ENCODE results near the gene PLOD3. TPM values are rescaled to one million over a fixed set of nuclear protein-coding genes. Genes with fewer than 3 reads are reported as not detected.
A peak's percentile ranks its signal among the peaks of the same experiment; 100 is the strongest.

Gene PLOD3
- total RNA-seq, 1 donor, result 8.7 TPM

DNA sequence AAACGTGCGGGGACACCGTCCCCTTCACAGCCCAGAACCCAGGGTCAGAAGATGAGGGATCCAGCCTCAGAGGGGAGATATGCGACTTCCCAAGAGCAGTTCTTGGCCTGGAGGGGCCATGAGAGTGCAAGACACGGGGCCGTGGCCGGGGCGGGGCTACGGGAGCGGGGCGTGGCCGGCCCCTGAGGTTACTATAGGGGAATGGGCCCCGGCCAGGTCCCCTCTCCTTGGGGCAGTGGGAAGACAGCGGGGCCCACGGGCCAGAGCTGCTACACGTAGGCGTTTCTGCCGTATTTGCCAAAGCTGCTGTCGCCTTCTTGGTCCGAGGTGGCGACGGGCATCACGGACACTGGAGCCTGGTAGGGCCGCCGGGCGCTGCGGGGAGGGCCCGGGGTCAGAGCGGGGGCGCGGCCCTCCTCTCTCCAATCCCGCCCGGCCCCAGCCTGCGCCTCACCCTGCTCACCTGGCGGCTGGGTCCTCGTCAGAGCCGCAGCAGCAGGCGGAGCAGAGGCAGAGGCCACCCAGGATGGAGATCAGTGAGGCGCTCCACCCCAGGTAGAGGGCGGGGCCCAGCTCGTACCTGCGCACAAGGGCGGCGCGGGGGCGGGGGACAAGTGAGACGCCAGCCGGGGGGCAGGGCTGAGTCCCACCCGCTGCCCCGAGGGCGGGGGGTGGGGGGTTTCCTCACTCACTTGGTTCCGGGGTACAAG is 14.9 kb upstream of the PLOD3 start:
- Histone ChIP-seq H3K4me1 (ENCODE audit: insufficient read depth, low read length) (no peaks in the 10 kb centered on the region), H3K4me3 (ENCODE audit: low read length) (no peak overlapping the region), H3K9me3 (ENCODE audit: low read depth, low read length) (no peaks in the 10 kb centered on the region), H3K27me3 (ENCODE audit: insufficient read depth, low read length) (no peaks in the 10 kb centered on the region)

DNA sequence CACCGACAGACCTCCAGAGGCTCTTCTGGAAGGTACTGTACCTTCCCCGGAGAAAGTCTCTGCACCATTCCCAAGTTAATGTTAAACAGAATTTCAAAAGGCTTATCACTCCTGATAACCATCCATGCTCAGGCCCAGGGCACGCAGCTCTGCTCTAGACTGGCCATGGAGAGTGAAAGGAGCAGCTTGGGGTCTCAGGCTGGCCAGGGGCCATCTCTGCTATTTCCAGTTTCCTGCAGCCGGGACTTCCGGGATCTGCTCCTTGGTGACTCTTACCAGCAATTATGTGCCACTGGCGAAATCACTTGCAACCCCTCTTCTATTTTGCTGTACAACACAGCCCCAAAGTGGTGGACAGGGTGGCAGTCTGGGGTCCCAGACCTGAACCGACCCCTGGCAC is 14.3 kb upstream of the PLOD3 start:
- Histone ChIP-seq H3K9me3 (ENCODE audit: low read depth, low read length) (no peaks in the 10 kb centered on the region), H3K4me1 (ENCODE audit: insufficient read depth, low read length) (no peaks in the 10 kb centered on the region), H3K27me3 (ENCODE audit: insufficient read depth, low read length) (no peaks in the 10 kb centered on the region), H3K4me3 (ENCODE audit: low read length) (no peak overlapping the region)

GRCh38 chr7:101226721-101227120 is 9.3 kb upstream of the PLOD3 start:
- no peak overlapping the region for H3K4me3 ChIP-seq (ENCODE audit: low read length)
- no peaks in the 10 kb centered on the region for H3K27me3 ChIP-seq (ENCODE audit: insufficient read depth, low read length)
- H3K9me3 ChIP-seq (ENCODE audit: low read depth, low read length), result no peaks in the 10 kb centered on the region
- no peaks in the 10 kb centered on the region for H3K4me1 ChIP-seq (ENCODE audit: insufficient read depth, low read length)

DNA sequence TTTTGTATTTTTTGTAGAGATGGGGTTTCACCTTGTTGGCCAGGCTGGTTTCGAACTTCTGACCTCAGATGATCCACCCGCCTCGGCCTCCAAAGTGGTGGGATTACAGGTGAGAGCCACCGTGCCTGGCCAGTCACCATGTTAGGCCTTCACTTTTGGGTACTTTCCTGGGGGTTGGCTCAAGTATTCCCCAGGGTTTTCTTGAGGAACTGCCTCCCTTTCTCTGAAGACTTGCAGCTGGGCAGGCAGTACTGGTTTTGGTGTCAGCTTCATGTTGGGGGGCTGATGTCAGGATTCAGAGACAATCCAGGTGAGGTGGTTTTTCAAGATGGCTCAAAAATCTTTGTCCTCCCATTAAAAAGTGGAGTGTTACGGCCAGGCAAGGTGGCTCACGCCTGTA is 8.3 kb upstream of the PLOD3 start:
- H3K27me3 ChIP-seq (ENCODE audit: insufficient read depth, low read length), result no peaks in the 10 kb centered on the region
- H3K4me3 ChIP-seq (ENCODE audit: low read length), result no peak overlapping the region
- H3K4me1 ChIP-seq (ENCODE audit: insufficient read depth, low read length), result no peaks in the 10 kb centered on the region
- no peaks in the 10 kb centered on the region for H3K9me3 ChIP-seq (ENCODE audit: low read depth, low read length)

- H3K27me3 ChIP-seq (ENCODE audit: insufficient read depth, low read length), result no peaks in the 10 kb centered on the region
- no peaks in the 10 kb centered on the region for H3K9me3 ChIP-seq (ENCODE audit: low read depth, low read length)
- no peak overlapping the region for H3K4me3 ChIP-seq (ENCODE audit: low read length)
- H3K4me1 ChIP-seq (ENCODE audit: insufficient read depth, low read length), result peaks cover 18% of the 10 kb centered on the region
Observed at GRCh38 chr7:101223528-101223927, 6.1 kb upstream of the PLOD3 start.

DNA sequence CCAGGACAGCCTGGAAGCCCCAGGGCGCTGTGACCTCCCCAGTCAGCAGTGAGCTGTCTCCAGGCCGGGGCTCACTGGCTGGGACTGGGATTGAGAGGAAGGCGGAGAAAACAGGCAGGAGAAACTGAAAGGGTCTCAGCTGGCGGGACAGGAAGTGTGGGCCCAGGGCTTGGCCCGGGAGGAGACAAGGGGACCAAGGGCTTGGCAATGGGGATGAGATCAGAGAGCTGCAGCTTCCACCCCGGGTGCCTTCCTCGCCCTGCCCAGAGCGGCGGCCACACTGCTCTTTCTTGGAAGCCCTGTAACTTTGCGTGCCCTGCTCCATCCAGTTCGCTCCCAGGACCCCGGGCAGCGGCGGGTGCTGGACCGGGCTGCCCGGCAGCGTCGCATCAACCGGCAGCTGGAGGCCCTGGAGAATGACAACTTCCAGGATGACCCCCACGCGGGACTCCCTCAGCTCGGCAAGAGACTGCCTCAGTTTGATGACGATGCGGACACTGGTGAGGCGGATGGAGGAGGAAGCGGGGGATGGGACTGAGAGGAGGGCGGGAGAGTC is 5.0 kb upstream of the PLOD3 start:
- H3K27me3 ChIP-seq (ENCODE audit: insufficient read depth, low read length), result no peaks in the 10 kb centered on the region
- no peak overlapping the region for H3K4me3 ChIP-seq (ENCODE audit: low read length)
- peaks cover 22% of the 10 kb centered on the region for H3K4me1 ChIP-seq (ENCODE audit: insufficient read depth, low read length)
- no peaks in the 10 kb centered on the region for H3K9me3 ChIP-seq (ENCODE audit: low read depth, low read length)

DNA sequence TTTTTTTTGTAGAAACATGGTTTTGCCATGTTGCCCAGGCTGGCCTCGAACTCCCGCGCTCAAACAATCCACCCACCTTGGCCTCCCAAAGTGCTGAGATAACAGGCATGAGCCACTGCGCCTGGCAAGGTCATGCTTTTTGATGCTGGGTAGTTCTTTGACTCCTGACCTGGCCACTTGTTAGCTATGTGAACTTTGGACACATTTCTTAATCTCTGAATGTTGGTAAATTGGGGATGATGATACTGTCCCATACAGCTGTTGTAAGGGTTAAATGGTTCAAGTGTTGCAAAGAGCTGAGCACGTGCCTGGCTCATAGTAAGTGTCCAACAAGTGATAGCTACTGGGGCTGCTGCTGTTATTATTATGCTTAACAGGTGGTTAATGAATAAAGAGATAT is 2.9 kb upstream of the PLOD3 start:
- Histone ChIP-seq H3K4me3 (ENCODE audit: low read length) (no peak overlapping the region), H3K4me1 (ENCODE audit: insufficient read depth, low read length) (peaks cover 36% of the 10 kb centered on the region), H3K9me3 (ENCODE audit: low read depth, low read length) (no peaks in the 10 kb centered on the region), H3K27me3 (ENCODE audit: insufficient read depth, low read length) (no peaks in the 10 kb centered on the region)

GRCh38 chr7:101218236-101219125 is 1.1 kb upstream of the PLOD3 start:
- H3K27me3 ChIP-seq (ENCODE audit: insufficient read depth, low read length), result no peaks in the 10 kb centered on the region
- no peaks in the 10 kb centered on the region for H3K9me3 ChIP-seq (ENCODE audit: low read depth, low read length)
- peak overlapping the region; percentile 63 for H3K4me3 ChIP-seq (ENCODE audit: low read length)
- peaks cover 36% of the 10 kb centered on the region for H3K4me1 ChIP-seq (ENCODE audit: insufficient read depth, low read length)

DNA sequence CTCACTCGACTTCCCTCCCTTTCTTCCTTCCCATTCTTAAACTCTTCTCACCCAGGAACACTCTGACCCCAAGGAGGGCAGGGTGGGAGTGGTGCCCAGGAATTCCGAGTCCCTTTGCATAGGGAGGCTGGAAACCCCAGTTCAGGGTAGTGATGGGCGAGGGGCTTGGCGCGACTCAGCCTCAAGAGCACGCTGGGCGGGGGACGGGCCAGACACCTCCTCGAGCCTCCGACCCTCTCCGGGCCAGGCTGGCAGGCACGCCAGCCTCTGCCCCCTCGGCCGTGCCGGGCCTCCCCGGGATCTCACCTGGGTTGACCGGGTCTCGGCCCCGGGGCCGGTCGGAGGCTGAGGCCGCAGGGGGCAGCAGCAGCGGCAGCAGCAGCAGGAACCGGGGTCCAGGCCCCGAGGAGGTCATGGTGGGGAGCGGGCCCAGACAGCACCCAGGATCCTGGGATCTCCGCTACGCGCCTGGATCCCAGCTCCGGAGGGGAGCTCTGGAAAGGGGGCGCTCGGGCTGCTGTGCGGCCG is 457 bp downstream of the PLOD3 start:
- Histone ChIP-seq H3K27me3 (ENCODE audit: insufficient read depth, low read length) (no peaks in the 10 kb centered on the region), H3K9me3 (ENCODE audit: low read depth, low read length) (no peaks in the 10 kb centered on the region), H3K4me3 (ENCODE audit: low read length) (peak overlapping the region; percentile 63), H3K4me1 (ENCODE audit: insufficient read depth, low read length) (peaks cover 36% of the 10 kb centered on the region)

DNA sequence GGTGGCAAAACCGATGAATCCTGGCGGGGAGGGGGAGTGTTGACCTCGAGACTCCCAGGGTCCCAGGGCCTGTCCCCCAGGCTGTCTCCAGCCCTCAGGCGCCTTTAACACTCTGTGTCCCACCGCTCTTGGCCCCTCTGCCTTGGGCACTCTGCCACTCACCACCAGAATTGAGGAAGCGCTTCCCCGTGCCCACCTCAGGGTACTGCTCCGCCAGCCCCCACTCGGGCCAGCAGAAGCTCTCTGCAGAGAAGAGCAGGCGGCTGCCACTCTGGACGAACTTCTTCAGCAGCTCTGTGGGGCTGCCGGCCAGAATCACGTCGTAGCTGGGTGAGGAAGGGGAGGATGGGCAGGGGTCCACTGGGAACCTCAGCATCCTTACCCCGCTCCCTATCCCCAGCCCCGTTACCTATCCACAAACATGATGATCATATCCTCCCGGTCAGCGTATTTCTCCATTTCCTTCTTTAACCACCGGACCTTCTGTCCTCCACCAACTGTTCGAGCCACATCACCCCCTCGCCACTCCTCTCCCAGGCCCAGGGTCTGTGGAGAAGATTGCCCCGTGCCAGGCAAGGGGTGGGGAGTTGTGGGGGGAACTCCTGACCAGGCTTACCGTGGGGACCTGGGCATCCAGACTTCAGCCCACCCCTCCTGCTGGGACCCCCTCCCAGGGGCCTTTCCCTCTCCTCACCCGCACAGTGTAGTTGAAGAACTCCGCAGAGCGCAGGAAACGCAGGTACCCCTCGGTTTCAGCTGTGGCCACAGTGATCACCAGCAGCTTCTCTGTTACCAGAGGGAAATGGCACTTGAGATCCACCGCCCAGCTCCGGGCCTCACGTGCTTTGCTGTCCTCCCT is 1.2 kb downstream of the PLOD3 start:
- no peaks in the 10 kb centered on the region for H3K27me3 ChIP-seq (ENCODE audit: insufficient read depth, low read length)

DNA sequence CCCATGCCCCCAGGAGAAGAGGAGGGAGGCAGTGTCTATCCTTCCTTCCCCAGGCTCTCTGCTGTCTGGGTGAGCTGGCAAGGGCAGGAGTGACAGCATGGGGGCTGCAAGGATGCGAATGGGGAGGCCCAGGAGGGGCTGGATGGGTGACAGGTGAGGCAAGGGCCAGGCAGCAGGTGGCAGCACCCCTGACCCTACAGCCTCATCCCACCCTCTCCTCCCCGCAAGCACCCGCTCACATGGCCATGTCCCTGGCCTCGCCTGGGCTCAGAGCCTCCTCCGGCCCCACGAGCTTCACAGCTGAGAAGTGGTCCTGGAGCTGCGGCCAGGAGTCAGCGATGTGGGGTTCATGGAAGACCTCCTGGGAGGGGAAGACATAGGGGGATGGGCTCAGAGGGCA is 5.4 kb downstream of the PLOD3 start:
- Histone ChIP-seq H3K9me3 (ENCODE audit: low read depth, low read length) (no peaks in the 10 kb centered on the region), H3K4me3 (ENCODE audit: low read length) (no peak overlapping the region), H3K27me3 (ENCODE audit: insufficient read depth, low read length) (no peaks in the 10 kb centered on the region), H3K4me1 (ENCODE audit: insufficient read depth, low read length) (peaks cover 12% of the 10 kb centered on the region)

More for the DNA sequence above, 1.2 kb downstream of the PLOD3 start:
- peaks cover 36% of the 10 kb centered on the region for H3K4me1 ChIP-seq (ENCODE audit: insufficient read depth, low read length)
- no peaks in the 10 kb centered on the region for H3K9me3 ChIP-seq (ENCODE audit: low read depth, low read length)
- H3K4me3 ChIP-seq (ENCODE audit: low read length), result peak overlapping the region; percentile 63

GRCh38 chr7:101211501-101211900 is 5.9 kb downstream of the PLOD3 start:
- H3K27me3 ChIP-seq (ENCODE audit: insufficient read depth, low read length), result no peaks in the 10 kb centered on the region
- peaks cover 7% of the 10 kb centered on the region for H3K4me1 ChIP-seq (ENCODE audit: insufficient read depth, low read length)
- no peaks in the 10 kb centered on the region for H3K9me3 ChIP-seq (ENCODE audit: low read depth, low read length)
- no peak overlapping the region for H3K4me3 ChIP-seq (ENCODE audit: low read length)

DNA sequence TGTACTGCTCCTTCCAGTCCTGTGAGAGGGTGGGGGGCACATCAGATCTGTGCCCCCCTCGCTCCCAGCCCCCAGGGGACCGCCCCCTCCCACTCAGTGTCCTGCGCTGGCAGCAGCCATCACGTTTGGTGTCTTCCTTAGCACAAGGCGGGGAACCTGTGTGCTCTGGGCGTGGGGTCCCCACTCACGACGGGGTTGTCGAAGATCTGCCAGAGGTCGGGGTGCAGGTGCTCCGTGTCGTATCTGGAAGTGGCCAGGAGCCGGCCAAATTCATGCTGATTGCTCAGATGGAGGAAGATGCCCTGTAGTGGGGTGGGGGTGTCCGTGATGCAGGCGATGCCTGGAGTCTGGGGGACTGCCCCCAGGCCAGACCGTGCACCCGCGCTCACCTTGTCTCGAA is 7.2 kb downstream of the PLOD3 start:
- no peak overlapping the region for H3K4me3 ChIP-seq (ENCODE audit: low read length)
- no peaks in the 10 kb centered on the region for H3K9me3 ChIP-seq (ENCODE audit: low read depth, low read length)
- no peaks in the 10 kb centered on the region for H3K4me1 ChIP-seq (ENCODE audit: insufficient read depth, low read length)
- H3K27me3 ChIP-seq (ENCODE audit: insufficient read depth, low read length), result no peaks in the 10 kb centered on the region

DNA sequence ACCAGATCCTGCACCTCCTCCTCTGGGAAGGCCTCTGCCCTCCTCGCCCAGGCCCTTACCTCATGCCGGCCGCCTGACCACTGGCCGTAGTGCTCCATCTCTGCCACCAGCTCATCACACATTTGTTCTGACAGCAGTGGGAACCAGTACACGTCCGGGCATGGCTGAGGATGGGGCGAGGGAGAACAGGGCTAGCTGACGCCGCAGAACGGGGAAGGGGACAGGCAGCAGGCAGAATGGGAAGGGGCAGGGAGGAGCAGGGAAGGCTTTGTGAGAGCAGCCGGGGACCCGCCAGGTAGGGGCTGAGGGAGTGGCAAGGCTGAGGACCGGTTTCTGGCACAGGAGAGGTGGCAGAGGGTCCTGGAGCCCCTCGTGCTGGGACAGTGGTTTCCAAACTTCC is 8.6 kb downstream of the PLOD3 start:
- Histone ChIP-seq H3K4me3 (ENCODE audit: low read length) (no peak overlapping the region), H3K4me1 (ENCODE audit: insufficient read depth, low read length) (peaks cover 6% of the 10 kb centered on the region), H3K9me3 (ENCODE audit: low read depth, low read length) (no peaks in the 10 kb centered on the region), H3K27me3 (ENCODE audit: insufficient read depth, low read length) (no peaks in the 10 kb centered on the region)

All from mononuclear cell (primary cell).